Kidney epithelial cell (primary cell): ENCODE results near the gene KCNN1. TPM values are rescaled to one million over a fixed set of nuclear protein-coding genes. Genes with fewer than 3 reads are reported as not detected.

Experiments
- DNase-seq: peaks from one replicate; pipeline ENCODE4 v3.0.0-alpha.2; 2010; ENCODE audit warnings: low read depth
- H3K27me3 ChIP-seq: 2 replicates; pipeline ENCODE4 v1.6.0; 2011; ENCODE audit warnings: low read length; ENCODE audit not compliant: control insufficient read depth, insufficient read depth
- H3K36me3 ChIP-seq: 2 replicates; pipeline ENCODE4 v1.5.1; 2011; ENCODE audit warnings: low read length; ENCODE audit not compliant: control insufficient read depth, insufficient read depth
- H3K4me3 ChIP-seq: 2 replicates; pipeline ENCODE4 v1.5.1; 2011; ENCODE audit warnings: low read depth, mild to moderate bottlenecking, control low read depth, low read length
- CTCF ChIP-seq: IDR thresholded peaks from 2 replicates; pipeline ENCODE4 v1.5.1; 2011; ENCODE audit warnings: mild to moderate bottlenecking, moderate library complexity, low read length, control low read depth, inconsistent platforms; ENCODE audit not compliant: insufficient read depth, poor library complexity, severe bottlenecking
- total RNA-seq: library from RNA; depleted of rRNA; stranded (reverse); fragments of >200 nt; gene quantifications from 2 replicates; pipeline ENCODE4 v1.2.3, GENCODE V29; 2015

Gene KCNN1
- total RNA-seq, 1 donor from 2014 or later, result 2.3 TPM

GRCh38 chr19:17946965-17947784 lies 19.7 kb upstream of the KCNN1 start:
- peaks cover 37% of the 10 kb centered on the region for H3K27me3 ChIP-seq
- no peak for TF ChIP-seq CTCF
- H3K4me3 ChIP-seq, result peak overlapping the region; percentile 43
- no peaks in the 10 kb centered on the region for H3K36me3 ChIP-seq
- DNase-seq, result no peak

DNA sequence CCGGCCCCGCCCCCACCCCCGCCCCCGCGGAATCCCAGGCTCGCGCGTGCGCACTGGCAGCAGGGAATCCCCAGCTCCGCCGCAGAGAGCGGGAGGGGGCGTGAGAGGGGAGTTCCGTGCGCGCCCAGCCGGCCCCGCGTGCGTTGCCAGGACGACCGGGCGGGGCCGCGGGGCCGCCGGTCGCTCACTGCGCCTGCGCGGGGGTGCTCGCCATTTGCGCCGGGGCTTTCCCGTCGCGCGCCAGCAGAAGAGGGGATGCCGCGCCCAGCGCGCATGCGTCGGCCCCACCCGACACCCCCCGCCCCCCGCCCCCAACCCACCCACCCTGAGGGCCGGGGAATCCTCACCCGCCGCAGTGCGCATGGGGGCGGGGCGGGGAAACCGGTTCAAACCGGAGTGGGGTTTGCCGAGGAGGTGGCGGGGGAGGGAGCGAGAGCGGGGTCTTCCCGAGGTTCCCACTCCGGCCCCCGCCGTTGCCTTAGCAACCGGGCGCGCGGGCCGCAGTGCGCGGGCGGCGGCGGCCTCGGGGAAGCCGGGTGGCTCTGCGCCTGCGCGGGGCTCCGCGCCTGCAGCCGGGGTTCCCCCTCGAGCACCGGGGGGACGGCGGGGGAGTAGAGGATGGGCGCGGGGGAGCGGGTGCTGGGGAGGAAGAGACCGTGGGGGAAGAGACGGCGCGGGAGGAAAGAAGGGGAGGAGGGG lies 18.9 kb upstream of the KCNN1 start:
- H3K27me3 ChIP-seq, result peaks cover 45% of the 10 kb centered on the region
- TF ChIP-seq CTCF, result no peak
- no peaks in the 10 kb centered on the region for H3K36me3 ChIP-seq
- peak; percentile 55 for DNase-seq
- H3K4me3 ChIP-seq, result peak overlapping the region; percentile 45

- TF ChIP-seq CTCF, result no peak
- Histone ChIP-seq H3K27me3 (peaks cover 50% of the 10 kb centered on the region), H3K4me3 (peak overlapping the region; percentile 45), H3K36me3 (no peaks in the 10 kb centered on the region)
- DNase-seq, result no peak
These were observed 18.4 kb upstream of the KCNN1 start for GRCh38 chr19:17948514-17948900.

- H3K36me3 ChIP-seq, result no peaks in the 10 kb centered on the region
- no peak for TF ChIP-seq CTCF
- H3K27me3 ChIP-seq, result peaks cover 57% of the 10 kb centered on the region
- H3K4me3 ChIP-seq, result no peak overlapping the region
- DNase-seq, result no peak
These were observed 17.7 kb upstream of the KCNN1 start for GRCh38 chr19:17948931-17949930.

DNA sequence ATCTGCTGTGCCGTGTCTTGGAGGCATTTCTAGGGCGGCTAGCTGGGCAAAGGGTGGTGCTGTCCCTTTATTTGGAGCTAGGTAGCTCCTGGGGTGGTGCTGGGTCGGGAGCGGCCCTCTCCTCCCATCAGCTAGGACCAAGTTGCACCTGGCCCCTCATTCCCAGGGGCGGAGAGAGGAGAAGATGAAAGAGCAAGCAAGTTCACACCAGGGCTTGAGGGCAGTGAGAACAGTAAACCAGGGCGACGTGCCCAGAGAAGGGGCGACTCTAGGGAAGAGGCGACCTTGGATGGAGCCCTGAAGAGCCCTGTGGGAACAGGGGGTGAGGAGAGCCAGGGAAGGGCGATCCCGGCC lies 17.0 kb upstream of the KCNN1 start:
- TF ChIP-seq CTCF, result no peak
- H3K27me3 ChIP-seq, result peaks cover 57% of the 10 kb centered on the region
- H3K36me3 ChIP-seq, result no peaks in the 10 kb centered on the region
- no peak overlapping the region for H3K4me3 ChIP-seq
- no peak for DNase-seq
